CD4-positive, alpha-beta T cell treated with Interleukin-17A for 1 hour (primary cell): ENCODE measurements around the gene DST.

Experiments
- DNase-seq: peaks from one replicate; pipeline ENCODE4 v3.0.0-alpha.2; 2020

Gene DST

GRCh38 chr6:56620229-56620868 is 22.3 kb downstream of the DST start:
- DNase-seq, result no peak

GRCh38 chr6:56618050-56618449 is 24.6 kb downstream of the DST start:
- DNase-seq, result no peak

- no peak for DNase-seq
Observed at GRCh38 chr6:56616967-56617366, 25.7 kb downstream of the DST start.

GRCh38 chr6:56613247-56613851 is 29.3 kb downstream of the DST start:
- no peak for DNase-seq

DNA sequence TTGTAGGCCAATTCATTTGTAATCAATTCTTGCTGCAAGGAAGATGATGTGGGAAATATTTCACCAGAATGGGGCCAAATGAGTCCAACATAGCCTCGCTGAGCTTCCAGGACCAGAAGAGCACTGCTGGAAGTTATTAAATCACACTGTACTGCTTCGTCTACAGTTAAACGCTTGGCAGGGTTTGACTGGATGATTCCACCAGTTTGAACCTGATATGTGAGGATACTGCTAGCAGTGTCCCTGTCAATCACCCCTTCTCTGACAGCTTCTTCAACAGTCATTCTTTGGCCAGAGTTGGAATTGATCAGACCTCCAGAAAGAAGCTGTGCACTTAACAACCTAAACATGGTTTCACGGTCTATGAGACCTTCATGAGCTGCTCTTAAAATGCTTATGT is 34.4 kb downstream of the DST start:
- no peak for DNase-seq

- no peak for DNase-seq
Observed at GRCh38 chr6:56607111-56607752, 35.5 kb downstream of the DST start.

- no peak for DNase-seq
Observed at GRCh38 chr6:56605435-56605834, 37.3 kb downstream of the DST start.

- DNase-seq, result no peak
Observed at GRCh38 chr6:56604186-56604585, 38.5 kb downstream of the DST start.

- DNase-seq, result no peak
Observed at GRCh38 chr6:56601390-56601789, 41.3 kb downstream of the DST start.

DNA sequence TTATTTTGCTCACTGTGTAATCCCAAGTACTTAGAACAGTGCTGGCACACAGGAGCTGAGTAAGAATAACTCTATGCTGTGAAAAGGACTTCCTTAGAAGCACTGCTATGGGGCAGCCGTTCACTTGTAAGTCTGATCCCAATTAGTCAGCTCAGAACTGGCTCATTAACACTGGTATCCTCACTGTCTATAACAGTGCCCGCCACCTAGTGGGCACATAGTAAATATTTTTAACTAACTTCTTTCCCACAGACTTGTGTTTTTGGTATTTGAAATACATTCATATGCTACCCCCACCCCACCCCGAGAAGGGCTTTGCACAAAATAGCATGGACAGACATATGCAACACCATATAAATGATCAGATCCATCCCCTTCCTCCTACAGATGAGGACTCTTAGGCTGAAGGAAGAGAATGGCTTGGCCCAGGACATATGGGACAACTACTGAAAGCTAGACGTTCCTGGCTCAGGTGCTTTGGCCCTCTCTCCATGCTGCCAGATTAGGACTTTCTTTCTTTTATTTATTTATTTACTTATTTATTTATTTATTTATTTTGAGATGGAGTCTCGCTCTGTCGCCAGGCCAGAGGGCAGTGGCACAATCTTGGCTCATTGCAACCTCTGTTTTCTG is 47.1 kb downstream of the DST start:
- peak; percentile 44 for DNase-seq

- peak; percentile 2 for DNase-seq
Observed at GRCh38 chr6:56594699-56595098, 48.0 kb downstream of the DST start.

DNA sequence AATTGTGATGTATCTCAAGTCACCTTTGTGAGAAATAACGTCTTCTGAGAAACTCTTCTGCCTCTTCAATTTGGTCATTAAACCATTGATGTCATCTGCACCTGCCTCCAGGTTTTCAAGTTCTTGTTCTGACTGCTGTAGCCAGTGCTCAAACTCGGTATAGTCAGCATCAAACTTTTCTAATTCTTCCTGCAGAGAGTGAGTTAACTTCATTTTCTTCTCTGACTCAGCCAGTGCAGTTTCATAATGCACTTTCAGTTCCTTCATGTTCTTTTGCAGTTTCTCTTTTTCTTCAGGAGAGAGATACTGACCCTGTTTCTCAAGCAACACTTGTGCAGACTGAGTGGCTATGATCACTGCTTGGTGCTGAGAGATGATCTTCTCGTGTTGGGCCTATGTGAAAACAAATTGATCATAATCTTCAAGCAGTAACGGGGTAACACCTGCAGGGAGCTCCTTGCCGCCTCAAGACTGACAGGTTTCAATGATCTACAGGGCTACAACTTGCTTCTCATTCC is 48.8 kb downstream of the DST start:
- peak; percentile 2 for DNase-seq

GRCh38 chr6:56582236-56582635 is 60.5 kb downstream of the DST start:
- DNase-seq, result no peak

DNA sequence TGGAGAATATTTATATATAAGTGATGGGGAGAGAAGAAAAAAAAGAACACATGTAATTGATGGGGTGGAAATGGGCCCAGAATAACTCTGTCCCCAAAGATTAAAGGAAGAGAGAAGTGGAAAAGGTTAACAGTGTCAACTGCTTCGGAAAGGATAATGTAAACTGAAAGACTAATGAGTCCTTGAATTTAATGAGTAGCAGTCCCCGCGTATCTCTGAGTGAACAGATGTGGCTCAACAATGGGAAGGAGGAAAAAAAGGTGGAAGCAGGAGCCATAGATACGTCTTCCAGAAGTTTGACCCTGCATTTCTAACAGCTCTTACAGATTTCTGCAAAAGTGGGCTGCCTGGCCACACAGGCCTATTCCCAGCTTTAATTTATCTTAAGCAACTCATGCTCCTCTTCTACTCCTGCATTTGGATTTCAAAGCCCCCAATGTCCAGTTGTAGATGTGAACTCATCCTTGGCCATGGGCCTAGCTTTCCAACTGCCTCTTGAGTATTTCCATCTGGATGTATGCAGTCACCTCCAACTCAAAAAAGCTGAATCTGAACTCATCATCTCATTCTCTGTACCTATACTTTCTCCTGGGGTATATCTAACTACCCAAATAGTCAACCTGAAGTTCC is 61.3 kb downstream of the DST start:
- DNase-seq, result no peak

GRCh38 chr6:56580271-56580670 is 62.4 kb downstream of the DST start:
- no peak for DNase-seq

- DNase-seq, result no peak
Observed at GRCh38 chr6:56579155-56579851, 63.4 kb downstream of the DST start.

DNA sequence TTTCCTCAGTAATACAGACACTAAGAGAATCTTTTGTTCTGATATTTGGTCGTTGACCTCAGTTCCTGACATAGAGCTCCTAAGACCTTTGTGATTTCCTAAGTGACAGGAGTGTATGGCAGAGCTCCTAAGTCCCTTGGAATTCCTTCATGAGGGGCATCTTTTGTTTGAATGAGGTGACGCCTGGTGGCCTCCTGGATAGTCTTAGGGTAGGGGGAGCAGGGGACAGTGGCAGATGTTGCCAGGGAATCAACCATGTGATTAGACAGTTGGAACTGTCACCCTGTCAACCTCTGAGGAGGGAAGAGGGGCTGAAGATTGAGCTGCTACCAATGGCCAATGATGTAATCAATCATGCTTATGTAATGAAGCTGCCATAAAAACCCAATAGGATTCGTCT is 67.0 kb downstream of the DST start:
- DNase-seq, result no peak

DNA sequence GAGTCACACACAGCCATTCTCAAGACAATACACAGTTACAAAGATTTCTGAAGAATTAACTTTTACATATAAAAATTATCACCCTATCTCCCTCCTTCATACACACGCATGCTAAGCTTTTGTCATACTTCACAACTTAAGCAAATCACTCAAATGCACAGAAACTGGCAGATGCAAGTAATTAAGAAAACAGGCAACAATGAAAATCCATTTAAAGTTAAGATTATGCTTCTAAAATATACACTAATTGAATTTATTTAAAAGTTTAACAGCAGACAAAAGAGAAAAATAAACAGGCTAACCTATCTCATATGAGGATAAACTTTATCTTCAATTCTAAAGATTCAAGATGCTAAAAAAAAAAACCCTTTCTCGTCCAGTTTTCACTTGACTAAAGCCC is 68.4 kb downstream of the DST start:
- no peak for DNase-seq

DNA sequence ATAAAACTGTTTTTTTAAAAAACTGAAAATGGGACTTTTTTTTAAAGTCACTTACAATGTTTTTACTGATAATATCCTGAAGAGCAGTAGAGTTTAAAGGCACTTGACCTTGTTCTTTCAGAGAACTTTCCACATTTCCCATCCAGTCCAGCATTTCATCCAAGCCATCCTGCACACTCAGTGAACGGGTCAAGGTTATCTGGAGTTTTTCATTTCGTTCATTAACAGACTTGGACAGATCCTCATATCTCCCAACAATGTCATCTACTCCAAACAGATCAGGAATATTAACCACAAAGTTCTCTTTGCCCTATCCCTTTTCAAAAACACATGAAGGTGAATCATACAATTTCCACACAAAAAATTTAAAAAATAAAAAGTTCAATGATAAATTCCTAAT is 69.1 kb downstream of the DST start:
- DNase-seq, result no peak

- DNase-seq, result no peak
Observed at GRCh38 chr6:56572788-56573471, 69.8 kb downstream of the DST start.

DNA sequence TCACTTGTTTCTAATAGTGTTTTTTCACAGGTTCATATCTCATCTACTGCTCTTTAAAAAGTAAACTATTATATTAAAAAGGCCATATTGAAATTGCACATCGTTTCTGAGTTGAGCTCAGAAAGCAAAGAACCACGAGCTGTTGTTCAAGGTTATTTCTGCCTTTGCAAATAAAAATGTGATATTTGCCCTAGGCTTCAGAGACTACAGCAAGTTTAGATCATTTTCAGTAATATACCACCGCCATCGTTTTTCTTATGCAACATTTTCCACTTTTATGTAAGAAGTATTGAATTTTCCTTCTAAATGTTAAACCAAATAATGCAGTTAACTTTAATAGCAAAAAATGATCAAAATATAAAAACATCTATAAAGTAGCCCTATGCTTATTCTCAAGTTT is 71.1 kb downstream of the DST start:
- DNase-seq, result no peak
